Endodermal cell (in vitro differentiated cells): ENCODE data around the gene FNBP1. TPM values are rescaled to one million over a fixed set of nuclear protein-coding genes. Genes with fewer than 3 reads are reported as not detected.

Experiments used
- DNase-seq: peaks from one replicate; pipeline ENCODE4 v3.0.0-alpha.2; 2017
- H3K27ac ChIP-seq: 2 replicates; pipeline ENCODE4 v1.5.1; 2013; ENCODE audit warnings: mild to moderate bottlenecking, low read depth, low read length, moderate library complexity
- H3K27me3 ChIP-seq: 2 replicates; pipeline ENCODE4 v1.6.1; 2013; ENCODE audit warnings: mild to moderate bottlenecking, low read length, moderate library complexity; ENCODE audit not compliant: insufficient read depth, control insufficient read depth, poor library complexity, severe bottlenecking
- H3K36me3 ChIP-seq: 2 replicates; pipeline ENCODE4 v1.7.0; 2013; ENCODE audit warnings: mild to moderate bottlenecking, low read length, moderate library complexity; ENCODE audit not compliant: control insufficient read depth, insufficient read depth
- H3K4me1 ChIP-seq: one replicate; pipeline ENCODE4 v1.7.0; 2013; ENCODE audit warnings: low read length; ENCODE audit not compliant: control insufficient read depth, insufficient read depth
- H3K4me3 ChIP-seq: 2 replicates; pipeline ENCODE4 v1.5.1; 2013; ENCODE audit warnings: mild to moderate bottlenecking, low read length, moderate library complexity
- H3K9ac ChIP-seq: 2 replicates; pipeline ENCODE4 v1.6.1; 2013; ENCODE audit warnings: mild to moderate bottlenecking, low read length, moderate library complexity; ENCODE audit not compliant: poor library complexity, severe bottlenecking; ENCODE audit errors: extremely low read depth
- H3K9me3 ChIP-seq: 2 replicates; pipeline ENCODE4 v1.6.1; 2013; ENCODE audit warnings: mild to moderate bottlenecking, low read length, moderate library complexity; ENCODE audit not compliant: control insufficient read depth
- H3K27ac Mint-ChIP-seq: 2 replicates; pipeline ENCODE4 v1.8.0; 2020; ENCODE audit warnings: mixed read lengths
- H3K27me3 Mint-ChIP-seq: 2 replicates; pipeline ENCODE4 v1.8.0; 2021; ENCODE audit warnings: mild to moderate bottlenecking, mixed read lengths; ENCODE audit not compliant: insufficient read depth
- H3K36me3 Mint-ChIP-seq: 2 replicates; pipeline ENCODE4 v1.8.0; 2020; ENCODE audit warnings: low read depth, mixed read lengths
- H3K4me1 Mint-ChIP-seq: 2 replicates; pipeline ENCODE4 v1.8.0; 2020; ENCODE audit warnings: mixed read lengths
- H3K4me3 Mint-ChIP-seq: 2 replicates; pipeline ENCODE4 v1.8.0; 2020; ENCODE audit warnings: mild to moderate bottlenecking, moderate library complexity, mixed read lengths
- H3K9me3 Mint-ChIP-seq: 2 replicates; pipeline ENCODE4 v1.8.0; 2020; ENCODE audit warnings: mild to moderate bottlenecking, mixed read lengths
- CTCF ChIP-seq: fragments of 200-600 bp; sonication (generic); conservative IDR thresholded peaks from 2 replicates; pipeline ENCODE4 v1.5.0; 2021; ENCODE audit warnings: antibody characterized with exemption, mild to moderate bottlenecking
- WGBS, 2 experiments: methylation state at CpG; one replicate each; pipeline versions ENCODE4 v1.1.5 to v1.1.7; 2013; ENCODE audit warnings: missing lambda C conversion rate in 2 of 2, mixed read lengths in 1 of 2; ENCODE audit not compliant: insufficient coverage in 1 of 2, insufficient read length in 1 of 2; 5-methylcytosine and 5-hydroxymethylcytosine counted together
- total RNA-seq, 2 donors: library from RNA; stranded (reverse); fragmentation: NEBNext Ultra II Directional in 1 of 2; extraction: Animal tissue kit (Norgen Biotek cat#: 25700) in 1 of 2; gene quantifications; 2 replicates in 1 of 2; 3 replicates in 1 of 2; pipeline ENCODE4 v1.2.1, GENCODE V29; 2021

The FNBP1 gene
- total RNA-seq, 2 donors from 2014 or later: 41.4 to 43.3 TPM

- Histone ChIP-seq H3K4me1 (no peaks in the 10 kb centered on the region), H3K36me3 (peaks cover 34% of the 10 kb centered on the region), H3K27me3 (no peaks in the 10 kb centered on the region), H3K27ac (no peak overlapping the region), H3K9ac (no peak overlapping the region), H3K9me3 (no peaks in the 10 kb centered on the region), H3K4me3 (no peak overlapping the region)
- Mint-ChIP-seq H3K4me3 (no peak overlapping the region), H3K36me3 (peaks cover 44% of the 10 kb centered on the region), H3K27ac (no peak overlapping the region), H3K9me3 (peaks cover 2% of the 10 kb centered on the region), H3K4me1 (no peaks in the 10 kb centered on the region), H3K27me3 (no peaks in the 10 kb centered on the region)
- no peak for DNase-seq
- 92 to 96% methylated on average over 3 to 4 of the region's 4 CpGs for WGBS, 2 experiments
- TF ChIP-seq CTCF: no peak
Observed at GRCh38 chr9:129906298-129906697, 136.7 kb downstream of the FNBP1 start.

GRCh38 chr9:129904734-129905133 is 138.3 kb downstream of the FNBP1 start:
- Mint-ChIP-seq H3K9me3 (peaks cover 2% of the 10 kb centered on the region), H3K4me1 (no peaks in the 10 kb centered on the region), H3K36me3 (peaks cover 54% of the 10 kb centered on the region), H3K27ac (no peak overlapping the region), H3K4me3 (no peak overlapping the region), H3K27me3 (no peaks in the 10 kb centered on the region)
- H3K4me1 ChIP-seq: no peaks in the 10 kb centered on the region
- H3K4me3 ChIP-seq: no peak overlapping the region
- no peak for DNase-seq
- H3K27ac ChIP-seq: no peak overlapping the region
- no peaks in the 10 kb centered on the region for H3K27me3 ChIP-seq
- whole genome bisulfite sequencing, 2 experiments: 94 to 100% methylated on average over 3 of the region's 4 CpGs
- H3K36me3 ChIP-seq: peaks cover 42% of the 10 kb centered on the region
- H3K9ac ChIP-seq: no peak overlapping the region
- no peaks in the 10 kb centered on the region for H3K9me3 ChIP-seq
- no peak for TF ChIP-seq CTCF

GRCh38 chr9:129902740-129903134 is 140.3 kb downstream of the FNBP1 start:
- Histone ChIP-seq H3K9ac (no peak overlapping the region), H3K27me3 (no peaks in the 10 kb centered on the region), H3K4me3 (no peak overlapping the region), H3K27ac (no peak overlapping the region), H3K9me3 (no peaks in the 10 kb centered on the region), H3K4me1 (no peaks in the 10 kb centered on the region), H3K36me3 (peaks cover 42% of the 10 kb centered on the region)
- no peak for TF ChIP-seq CTCF
- WGBS, 2 experiments: 91 to 95% methylated on average over 6 to 8 of the region's 8 CpGs
- Mint-ChIP-seq H3K4me1 (peaks cover 3% of the 10 kb centered on the region), H3K36me3 (peaks cover 60% of the 10 kb centered on the region), H3K9me3 (peaks cover 2% of the 10 kb centered on the region), H3K27me3 (no peaks in the 10 kb centered on the region), H3K27ac (no peak overlapping the region), H3K4me3 (no peak overlapping the region)
- DNase-seq: no peak
